Mesendoderm (in vitro differentiated cells): ENCODE results near the gene FCHO2.

Experiments
- DNase-seq: peaks from one replicate; pipeline ENCODE4 v3.0.0; 2013
- H2AK5ac ChIP-seq: 2 replicates; pipeline ENCODE4 v1.6.1; 2013; ENCODE audit warnings: low read length, inconsistent platforms
- H2BK120ac ChIP-seq: 2 replicates; pipeline ENCODE4 v1.6.1; 2013; ENCODE audit warnings: low read depth, mild to moderate bottlenecking, low read length, moderate library complexity, mixed read lengths
- H2BK15ac ChIP-seq: replicated peaks from 2 replicates; pipeline ENCODE4 v1.6.1; 2013; ENCODE audit warnings: low read depth, mild to moderate bottlenecking, moderate library complexity
- H2BK5ac ChIP-seq: 2 replicates; pipeline ENCODE4 v1.6.1; 2013; ENCODE audit warnings: low read length, inconsistent platforms
- H3K18ac ChIP-seq: 2 replicates; pipeline ENCODE4 v1.6.1; 2013; ENCODE audit warnings: mild to moderate bottlenecking, low read length, mixed read lengths
- H3K23ac ChIP-seq: one replicate; pipeline ENCODE4 v1.6.1; 2013; ENCODE audit warnings: low read length
- H3K27ac ChIP-seq: 2 replicates; pipeline ENCODE4 v1.5.1; 2013; ENCODE audit warnings: low read depth, mild to moderate bottlenecking, inconsistent platforms, low read length, moderate library complexity
- H3K27me3 ChIP-seq: 2 replicates; pipeline ENCODE4 v1.6.1; 2013; ENCODE audit warnings: low read length, control low read depth, mild to moderate bottlenecking, inconsistent platforms; ENCODE audit not compliant: insufficient read depth, poor library complexity
- H3K36me3 ChIP-seq: 2 replicates; pipeline ENCODE4 v1.6.1; 2013; ENCODE audit warnings: low read length, inconsistent platforms; ENCODE audit not compliant: control insufficient read depth, insufficient read depth
- H3K4ac ChIP-seq: one replicate; pipeline ENCODE4 v1.6.1; 2013; ENCODE audit warnings: low read depth, mild to moderate bottlenecking, low read length, moderate library complexity
- H3K4me1 ChIP-seq: 2 replicates; pipeline ENCODE4 v1.6.1; 2013; ENCODE audit warnings: low read depth, low read length, inconsistent platforms; ENCODE audit not compliant: control insufficient read depth
- H3K4me2 ChIP-seq: 2 replicates; pipeline ENCODE4 v1.6.1; 2013; ENCODE audit warnings: low read length
- H3K4me3 ChIP-seq: 2 replicates; pipeline ENCODE4 v1.5.1; 2013; ENCODE audit warnings: mild to moderate bottlenecking, low read length
- H3K56ac ChIP-seq: one replicate; pipeline ENCODE4 v1.6.1; 2013; ENCODE audit warnings: low read length
- H3K79me1 ChIP-seq: 2 replicates; pipeline ENCODE4 v1.6.1; 2013; ENCODE audit warnings: low read length, inconsistent platforms
- H3K79me2 ChIP-seq: 2 replicates; pipeline ENCODE4 v1.6.1; 2013; ENCODE audit warnings: mild to moderate bottlenecking, low read length; ENCODE audit not compliant: control insufficient read depth, insufficient read depth
- H3K9ac ChIP-seq: 2 replicates; pipeline ENCODE4 v1.6.1; 2013; ENCODE audit warnings: low read length, inconsistent platforms
- H4K5ac ChIP-seq: one replicate; pipeline ENCODE4 v1.6.1; 2013; ENCODE audit warnings: low read length
- H4K8ac ChIP-seq: one replicate; pipeline ENCODE4 v1.6.1; 2013; ENCODE audit warnings: low read depth, mild to moderate bottlenecking, control low read depth, low read length, moderate library complexity
- WGBS: extraction: QIAGEN DNeasy Blood & Tissue Kit; methylation state at CpG from one replicate; pipeline ENCODE4 v1.1.7; 2013; ENCODE audit warnings: low lambda C conversion rate, missing lambda C conversion rate; ENCODE audit not compliant: insufficient coverage; ENCODE audit errors: extremely low coverage; 5-methylcytosine and 5-hydroxymethylcytosine counted together

The FCHO2 gene

GRCh38 chr5:73104326-73104725, 148.5 kb downstream of the FCHO2 start:
- no peaks in the 10 kb centered on the region for H3K27me3 ChIP-seq
- H3K27ac ChIP-seq = no peak overlapping the region
- no peak overlapping the region for H2BK5ac ChIP-seq
- H3K4me2 ChIP-seq = no peak overlapping the region
- no peak overlapping the region for H3K23ac ChIP-seq
- no peak overlapping the region for H3K56ac ChIP-seq
- no peak overlapping the region for H2BK120ac ChIP-seq
- no peak overlapping the region for H4K8ac ChIP-seq
- no peak overlapping the region for H3K18ac ChIP-seq
- no peak for DNase-seq
- H2BK15ac ChIP-seq = no peak overlapping the region
- H3K79me1 ChIP-seq = no peaks in the 10 kb centered on the region
- no peak overlapping the region for H4K5ac ChIP-seq
- no peak overlapping the region for H3K9ac ChIP-seq
- WGBS = no CpG with 5 or more reads among the region's 1 CpG
- no peaks in the 10 kb centered on the region for H3K79me2 ChIP-seq
- H3K4ac ChIP-seq = no peak overlapping the region
- no peaks in the 10 kb centered on the region for H3K4me1 ChIP-seq
- no peaks in the 10 kb centered on the region for H3K36me3 ChIP-seq
- no peak overlapping the region for H2AK5ac ChIP-seq
- H3K4me3 ChIP-seq = no peak overlapping the region

GRCh38 chr5:73106335-73106734, 150.5 kb downstream of the FCHO2 start:
- no peaks in the 10 kb centered on the region for H3K79me2 ChIP-seq
- H3K23ac ChIP-seq = no peak overlapping the region
- no peak overlapping the region for H4K5ac ChIP-seq
- no peaks in the 10 kb centered on the region for H3K79me1 ChIP-seq
- H3K18ac ChIP-seq = no peak overlapping the region
- no peaks in the 10 kb centered on the region for H3K36me3 ChIP-seq
- H3K9ac ChIP-seq = no peak overlapping the region
- H3K4me2 ChIP-seq = no peak overlapping the region
- H2BK15ac ChIP-seq = no peak overlapping the region
- no peak overlapping the region for H3K56ac ChIP-seq
- H3K4ac ChIP-seq = no peak overlapping the region
- H3K27me3 ChIP-seq = no peaks in the 10 kb centered on the region
- H2AK5ac ChIP-seq = no peak overlapping the region
- H4K8ac ChIP-seq = no peak overlapping the region
- H2BK5ac ChIP-seq = no peak overlapping the region
- DNase-seq = no peak
- no peak overlapping the region for H3K4me3 ChIP-seq
- no peak overlapping the region for H3K27ac ChIP-seq
- no peaks in the 10 kb centered on the region for H3K4me1 ChIP-seq
- no peak overlapping the region for H2BK120ac ChIP-seq

GRCh38 chr5:73110190-73110589, 154.3 kb downstream of the FCHO2 start:
- no peak overlapping the region for H3K18ac ChIP-seq
- no peak overlapping the region for H2BK15ac ChIP-seq
- H3K9ac ChIP-seq = no peak overlapping the region
- H3K79me2 ChIP-seq = no peaks in the 10 kb centered on the region
- H3K4me2 ChIP-seq = no peak overlapping the region
- H3K4me3 ChIP-seq = no peak overlapping the region
- no peak overlapping the region for H3K23ac ChIP-seq
- H4K8ac ChIP-seq = no peak overlapping the region
- H4K5ac ChIP-seq = no peak overlapping the region
- no peaks in the 10 kb centered on the region for H3K4me1 ChIP-seq
- no peaks in the 10 kb centered on the region for H3K36me3 ChIP-seq
- no peaks in the 10 kb centered on the region for H3K79me1 ChIP-seq
- H3K27ac ChIP-seq = no peak overlapping the region
- WGBS = no CpG with 5 or more reads among the region's 1 CpG
- H2BK120ac ChIP-seq = no peak overlapping the region
- no peak for DNase-seq
- no peak overlapping the region for H2AK5ac ChIP-seq
- no peak overlapping the region for H3K4ac ChIP-seq
- no peak overlapping the region for H3K56ac ChIP-seq
- no peak overlapping the region for H2BK5ac ChIP-seq
- H3K27me3 ChIP-seq = no peaks in the 10 kb centered on the region

GRCh38 chr5:73111536-73111935, 155.7 kb downstream of the FCHO2 start:
- Histone ChIP-seq H3K36me3 (no peaks in the 10 kb centered on the region), H2AK5ac (no peak overlapping the region), H2BK15ac (no peak overlapping the region), H3K56ac (no peak overlapping the region), H3K4me1 (no peaks in the 10 kb centered on the region), H4K8ac (no peak overlapping the region), H3K9ac (no peak overlapping the region), H3K4ac (no peak overlapping the region), H3K23ac (no peak overlapping the region), H2BK5ac (no peak overlapping the region), H3K18ac (no peak overlapping the region), H3K4me2 (no peak overlapping the region), H3K4me3 (no peak overlapping the region), H3K79me1 (no peaks in the 10 kb centered on the region), H3K27me3 (no peaks in the 10 kb centered on the region), H2BK120ac (no peak overlapping the region), H3K27ac (no peak overlapping the region), H4K5ac (no peak overlapping the region), H3K79me2 (no peaks in the 10 kb centered on the region)
- WGBS = 100% methylated on average over 1 of the region's 1 CpG
- no peak for DNase-seq

GRCh38 chr5:73112359-73112758, 156.5 kb downstream of the FCHO2 start:
- Histone ChIP-seq H2BK120ac (no peak overlapping the region), H3K27ac (no peak overlapping the region), H3K9ac (no peak overlapping the region), H2BK5ac (no peak overlapping the region), H4K8ac (no peak overlapping the region), H3K18ac (no peak overlapping the region), H3K56ac (no peak overlapping the region), H3K79me2 (no peaks in the 10 kb centered on the region), H2AK5ac (no peak overlapping the region), H3K23ac (no peak overlapping the region), H3K4ac (no peak overlapping the region), H3K4me3 (no peak overlapping the region), H4K5ac (no peak overlapping the region), H3K36me3 (no peaks in the 10 kb centered on the region), H3K79me1 (no peaks in the 10 kb centered on the region), H3K4me1 (no peaks in the 10 kb centered on the region), H3K27me3 (no peaks in the 10 kb centered on the region), H2BK15ac (no peak overlapping the region), H3K4me2 (no peak overlapping the region)
- DNase-seq = no peak
- WGBS = no CpG with 5 or more reads among the region's 1 CpG

- Histone ChIP-seq H3K23ac (no peak overlapping the region), H3K4me3 (no peak overlapping the region), H4K5ac (no peak overlapping the region), H3K9ac (no peak overlapping the region), H2BK15ac (no peak overlapping the region), H3K36me3 (no peaks in the 10 kb centered on the region), H2BK5ac (no peak overlapping the region), H2BK120ac (no peak overlapping the region), H3K27ac (no peak overlapping the region), H3K4me2 (no peak overlapping the region), H4K8ac (no peak overlapping the region), H3K56ac (no peak overlapping the region), H3K18ac (no peak overlapping the region), H2AK5ac (no peak overlapping the region), H3K79me2 (no peaks in the 10 kb centered on the region), H3K4me1 (no peaks in the 10 kb centered on the region), H3K79me1 (no peaks in the 10 kb centered on the region), H3K27me3 (no peaks in the 10 kb centered on the region), H3K4ac (no peak overlapping the region)
- DNase-seq = no peak
- WGBS = no CpG with 5 or more reads among the region's 3 CpGs
Observed at GRCh38 chr5:73114044-73114688, 158.3 kb downstream of the FCHO2 start.
